SU-DHL-6 (cell line): ENCODE measurements around the gene BRD4.

ENCODE experiments used
- CTCF ChIP-seq: fragments of 200-600 bp; sonication (generic); IDR thresholded peaks from one replicate; pipeline ENCODE4 v1.5.1; 2017; ENCODE audit warnings: antibody characterized with exemption, mild to moderate bottlenecking, low read length, moderate library complexity; ENCODE audit not compliant: insufficient read depth, poor library complexity, severe bottlenecking
- EZH2phosphoT487 ChIP-seq: fragments of 200-600 bp; sonication (generic), shearing (Covaris generic); conservative IDR thresholded peaks from 2 replicates; pipeline ENCODE4 v1.6.1; 2018; ENCODE audit warnings: mild to moderate bottlenecking, antibody characterized with exemption, low read length, moderate library complexity, mixed read lengths

GRCh38 chr19:15222738-15223648, 109.3 kb downstream of the BRD4 start:
- TF ChIP-seq CTCF (no peak), EZH2phosphoT487 (no peak)
